Fibroblast of lung (primary cell): Measurements from ENCODE around the gene STK4. TPM values are rescaled to one million over a fixed set of nuclear protein-coding genes. Genes with fewer than 3 reads are reported as not detected.

ENCODE experiments used
- DNase-seq, 2 donors: peaks; one replicate each; pipeline versions ENCODE4 v3.0.0 to v3.0.0-alpha.2; 2010; ENCODE audit warnings: low read depth in 2 of 2
- H2AFZ ChIP-seq: 2 replicates; pipeline ENCODE4 v1.5.1; 2012; ENCODE audit warnings: low read length, control low read depth, inconsistent platforms
- H3K27ac ChIP-seq: 2 replicates; pipeline ENCODE4 v1.5.1; 2011; ENCODE audit warnings: low read length, control low read depth; ENCODE audit not compliant: insufficient read depth
- H3K27me3 ChIP-seq: 2 replicates; pipeline ENCODE4 v1.5.1; 2011; ENCODE audit warnings: mild to moderate bottlenecking, low read length; ENCODE audit not compliant: control insufficient read depth, insufficient read depth
- H3K36me3 ChIP-seq: 2 replicates; pipeline ENCODE4 v1.5.1; 2011; ENCODE audit warnings: low read length; ENCODE audit not compliant: control insufficient read depth, insufficient read depth
- H3K4me1 ChIP-seq: 2 replicates; pipeline ENCODE4 v1.5.1; 2011; ENCODE audit warnings: low read length; ENCODE audit not compliant: control insufficient read depth, insufficient read depth; ENCODE audit errors: extremely low read depth
- H3K4me2 ChIP-seq: 2 replicates; pipeline ENCODE4 v1.5.1; 2011; ENCODE audit warnings: low read length, control low read depth; ENCODE audit not compliant: insufficient read depth; ENCODE audit errors: extremely low read depth
- H3K4me3 ChIP-seq, 4 experiments: fragments of 200-600 bp in 1 of 4; sonication (generic) in 1 of 4; replicated peaks in 1 of 4; 2 replicates each; pipeline ENCODE4 v1.5.1; 2011 to 2016; ENCODE audit warnings: low read length in 4 of 4, low read depth in 3 of 4, mild to moderate bottlenecking in 3 of 4, control low read depth in 2 of 4, inconsistent platforms in 1 of 4, mixed read lengths in 1 of 4; ENCODE audit not compliant: insufficient read depth in 1 of 4; ENCODE audit errors: control extremely low read depth in 1 of 4
- H3K79me2 ChIP-seq: 2 replicates; pipeline ENCODE4 v1.5.1; 2012; ENCODE audit warnings: mild to moderate bottlenecking, low read length, inconsistent platforms; ENCODE audit not compliant: control insufficient read depth, insufficient read depth
- H3K9ac ChIP-seq: 2 replicates; pipeline ENCODE4 v1.5.1; 2011; ENCODE audit warnings: mild to moderate bottlenecking, low read length, control low read depth; ENCODE audit not compliant: insufficient read depth
- H3K9me3 ChIP-seq: 2 replicates; pipeline ENCODE4 v1.5.1; 2012; ENCODE audit warnings: low read depth, low read length; ENCODE audit not compliant: control insufficient read depth, insufficient read depth
- H4K20me1 ChIP-seq: 2 replicates; pipeline ENCODE4 v1.5.1; 2011; ENCODE audit warnings: low read length; ENCODE audit not compliant: control insufficient read depth, insufficient read depth; ENCODE audit errors: extremely low read depth
- CTCF ChIP-seq, 2 donors: IDR thresholded peaks in 1 of 2; conservative IDR thresholded peaks in 1 of 2; 1 replicate in 1 of 2; 2 replicates in 1 of 2; pipeline ENCODE4 v1.5.1; 2011 to 2012; ENCODE audit warnings: low read length in 2 of 2, control low read depth in 1 of 2, inconsistent platforms in 1 of 2, low read depth in 1 of 2, mild to moderate bottlenecking in 1 of 2
- EZH2 ChIP-seq: IDR thresholded peaks from 2 replicates; pipeline ENCODE4 v1.5.1; 2012; ENCODE audit warnings: low read length, control low read depth, mild to moderate bottlenecking; ENCODE audit errors: missing control alignments
- polyA plus RNA-seq, 2 donors: library from polyadenylated mRNA; depleted of rRNA in 1 of 2; stranded (reverse) in 1 of 2; unstranded in 1 of 2; fragments of >200 nt; gene quantifications; 2 replicates each; pipeline ENCODE4 v1.2.1, GENCODE V29; 2011 to 2012; ENCODE audit warnings: missing spikeins in 1 of 2
- total RNA-seq: library from RNA; depleted of rRNA; stranded (reverse); fragments of >200 nt; gene quantifications from 2 replicates; pipeline ENCODE4 v1.2.1, GENCODE V29; 2014

Gene STK4
- total and polyA plus RNA-seq, 2 donors (not counting 1 experiment from before 2014, with no cell fraction given), result 19.0 to 31.7 TPM

GRCh38 chr20:44952731-44953130 is 13.6 kb upstream of the STK4 start:
- Histone ChIP-seq H3K4me3 (no peak overlapping the region), H4K20me1 (no peaks in the 10 kb centered on the region), H3K9me3 (no peaks in the 10 kb centered on the region), H3K4me2 (no peak overlapping the region), H3K27me3 (no peaks in the 10 kb centered on the region), H3K9ac (no peak overlapping the region), H3K79me2 (peaks cover 6% of the 10 kb centered on the region), H3K27ac (no peak overlapping the region), H3K36me3 (peaks cover 27% of the 10 kb centered on the region), H2AFZ (no peak overlapping the region), H3K4me1 (no peaks in the 10 kb centered on the region)
- no peak for TF ChIP-seq EZH2
- TF ChIP-seq CTCF (conservative IDR thresholded peaks at IDR 0.05 in 1 of 2, IDR thresholded peaks at IDR 0.05 in 1 of 2; ENCODE audit: low read depth in 1 of 2, low read length in 2 of 2), result no peak
- no peak for DNase-seq

- H3K4me3 ChIP-seq, result no peak overlapping the region
- no peak for TF ChIP-seq CTCF (conservative IDR thresholded peaks at IDR 0.05 in 1 of 2, IDR thresholded peaks at IDR 0.05 in 1 of 2; ENCODE audit: low read depth in 1 of 2, low read length in 2 of 2)
- TF ChIP-seq EZH2, result no peak
- no peak overlapping the region for H3K4me2 ChIP-seq
- H3K9me3 ChIP-seq, result no peaks in the 10 kb centered on the region
- DNase-seq, result no peak
- no peaks in the 10 kb centered on the region for H4K20me1 ChIP-seq
- peaks cover 19% of the 10 kb centered on the region for H3K79me2 ChIP-seq
- H3K9ac ChIP-seq, result no peak overlapping the region
- no peak overlapping the region for H2AFZ ChIP-seq
- peaks cover 3% of the 10 kb centered on the region for H3K4me1 ChIP-seq
- peaks cover 21% of the 10 kb centered on the region for H3K36me3 ChIP-seq
- no peak overlapping the region for H3K27ac ChIP-seq
- no peaks in the 10 kb centered on the region for H3K27me3 ChIP-seq
Measured at GRCh38 chr20:44954211-44954610, 12.1 kb upstream of the STK4 start.

GRCh38 chr20:44955270-44955669 is 11.0 kb upstream of the STK4 start:
- H2AFZ ChIP-seq, result no peak overlapping the region
- H3K36me3 ChIP-seq, result peaks cover 18% of the 10 kb centered on the region
- no peaks in the 10 kb centered on the region for H3K27me3 ChIP-seq
- no peak overlapping the region for H3K9ac ChIP-seq
- no peak overlapping the region for H3K27ac ChIP-seq
- H3K79me2 ChIP-seq, result peaks cover 24% of the 10 kb centered on the region
- no peak overlapping the region for H3K4me3 ChIP-seq
- TF ChIP-seq CTCF (conservative IDR thresholded peaks at IDR 0.05 in 1 of 2, IDR thresholded peaks at IDR 0.05 in 1 of 2; ENCODE audit: low read depth in 1 of 2, low read length in 2 of 2) (no peak), EZH2 (no peak)
- no peak for DNase-seq
- H3K4me2 ChIP-seq, result no peak overlapping the region
- H3K9me3 ChIP-seq, result no peaks in the 10 kb centered on the region
- H4K20me1 ChIP-seq, result no peaks in the 10 kb centered on the region
- peaks cover 3% of the 10 kb centered on the region for H3K4me1 ChIP-seq
